ENCODE measurements around the gene HELLS.
"Not testable (repeated sequence)": the region's sequence is repeated elsewhere in the genome, so short reads cannot be mapped to it uniquely, and the experiment has no call there.

Gene HELLS

GRCh38 chr10:94608559-94608958 lies 63.0 kb downstream of the HELLS start:
- DNase-seq = no peak

- no peak for DNase-seq
Observed at GRCh38 chr10:94614558-94614957, 69.0 kb downstream of the HELLS start.

- no peak for DNase-seq
Observed at GRCh38 chr10:94617389-94617944, 71.9 kb downstream of the HELLS start.

GRCh38 chr10:94622666-94623205 lies 77.1 kb downstream of the HELLS start:
- DNase-seq = no peak

- no peak for DNase-seq
Observed at GRCh38 chr10:94623572-94623971, 78.0 kb downstream of the HELLS start.

GRCh38 chr10:94626476-94626875 lies 80.9 kb downstream of the HELLS start:
- no peak for DNase-seq

GRCh38 chr10:94627511-94627910 lies 81.9 kb downstream of the HELLS start:
- no peak for DNase-seq

- peak; percentile 2 for DNase-seq
Observed at GRCh38 chr10:94630017-94630688, 84.6 kb downstream of the HELLS start.

- DNase-seq = no peak
Observed at GRCh38 chr10:94631077-94631875, 85.7 kb downstream of the HELLS start.

GRCh38 chr10:94632954-94633353 lies 87.4 kb downstream of the HELLS start:
- DNase-seq = no peak

GRCh38 chr10:94638097-94638496 lies 92.5 kb downstream of the HELLS start:
- DNase-seq = not testable (repeated sequence)

- DNase-seq = no peak
Observed at GRCh38 chr10:94639902-94640301, 94.3 kb downstream of the HELLS start.

- no peak for DNase-seq
Observed at GRCh38 chr10:94640562-94640961, 95.0 kb downstream of the HELLS start.

- no peak for DNase-seq
Observed at GRCh38 chr10:94641480-94641879, 95.9 kb downstream of the HELLS start.

- no peak for DNase-seq
Observed at GRCh38 chr10:94644352-94644751, 98.8 kb downstream of the HELLS start.

GRCh38 chr10:94645285-94645684 lies 99.7 kb downstream of the HELLS start:
- DNase-seq = no peak

Measured in retina (tissue), 1 donor.